Vagina (tissue), 2 donors: ENCODE measurements around the gene PTTG1IP.

Source experiments
- POLR2A ChIP-seq, 2 donors: fragments of 450-650 bp; IDR thresholded peaks; one replicate each; pipeline ENCODE4 v1.6.1; 2017; ENCODE audit warnings: antibody characterized with exemption in 2 of 2, mild to moderate bottlenecking in 2 of 2, moderate library complexity in 2 of 2
- POLR2AphosphoS5 ChIP-seq, 2 donors: sonication (generic); formaldehyde crosslinking; IDR thresholded peaks; one replicate each; pipeline ENCODE4 v1.9.0; 2017; ENCODE audit warnings: antibody characterized with exemption in 2 of 2, mild to moderate bottlenecking in 2 of 2, low read depth in 1 of 2; ENCODE audit not compliant: insufficient read depth in 1 of 2
- TF ChIP-seq, protein P1 (sequence below), 3 experiments: fragments of 450-650 bp in 2 of 3; fragments of 200-600 bp in 1 of 3; sonication (generic) in 1 of 3; IDR thresholded peaks; one replicate each; pipeline ENCODE4 v1.5.1; 2017 to 2019; ENCODE audit warnings: antibody characterized with exemption in 3 of 3, mild to moderate bottlenecking in 2 of 3, moderate library complexity in 2 of 3

DNA sequence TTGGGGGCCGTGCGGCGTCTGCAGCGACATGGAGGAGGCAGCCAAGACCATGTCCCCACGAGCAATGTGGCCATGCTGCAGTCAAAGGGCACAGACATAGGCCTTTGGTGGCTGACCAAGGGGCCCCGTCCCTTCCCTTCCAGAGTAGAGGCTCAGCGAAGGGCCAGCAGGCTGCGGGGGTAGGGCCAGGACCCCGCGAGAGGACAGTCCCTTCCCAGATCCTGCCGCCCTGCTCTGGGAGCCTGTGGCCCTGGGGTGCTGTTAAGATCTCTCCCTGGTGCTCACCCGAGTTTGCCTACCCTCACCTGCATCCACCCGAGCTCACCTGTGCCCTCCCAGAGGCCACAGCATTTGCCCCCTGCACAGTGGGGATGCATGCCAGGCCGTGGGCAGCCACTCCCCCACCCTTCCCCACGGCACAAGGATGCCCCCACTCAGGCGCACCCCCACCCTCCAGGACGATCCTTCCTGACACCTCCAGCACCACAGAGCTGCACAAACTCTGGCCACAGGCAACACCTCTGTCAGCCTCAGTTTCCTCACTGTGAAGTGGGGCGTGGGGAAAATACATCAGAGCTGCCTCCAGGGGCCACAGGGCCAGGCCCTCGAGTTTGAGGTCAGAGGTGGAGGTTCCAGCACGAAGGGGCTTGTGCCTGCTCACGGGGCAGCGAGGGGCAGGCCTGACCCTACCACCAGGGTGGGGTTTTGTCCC, 31.7 kb upstream of the PTTG1IP start:
- TF ChIP-seq, protein P1, sequence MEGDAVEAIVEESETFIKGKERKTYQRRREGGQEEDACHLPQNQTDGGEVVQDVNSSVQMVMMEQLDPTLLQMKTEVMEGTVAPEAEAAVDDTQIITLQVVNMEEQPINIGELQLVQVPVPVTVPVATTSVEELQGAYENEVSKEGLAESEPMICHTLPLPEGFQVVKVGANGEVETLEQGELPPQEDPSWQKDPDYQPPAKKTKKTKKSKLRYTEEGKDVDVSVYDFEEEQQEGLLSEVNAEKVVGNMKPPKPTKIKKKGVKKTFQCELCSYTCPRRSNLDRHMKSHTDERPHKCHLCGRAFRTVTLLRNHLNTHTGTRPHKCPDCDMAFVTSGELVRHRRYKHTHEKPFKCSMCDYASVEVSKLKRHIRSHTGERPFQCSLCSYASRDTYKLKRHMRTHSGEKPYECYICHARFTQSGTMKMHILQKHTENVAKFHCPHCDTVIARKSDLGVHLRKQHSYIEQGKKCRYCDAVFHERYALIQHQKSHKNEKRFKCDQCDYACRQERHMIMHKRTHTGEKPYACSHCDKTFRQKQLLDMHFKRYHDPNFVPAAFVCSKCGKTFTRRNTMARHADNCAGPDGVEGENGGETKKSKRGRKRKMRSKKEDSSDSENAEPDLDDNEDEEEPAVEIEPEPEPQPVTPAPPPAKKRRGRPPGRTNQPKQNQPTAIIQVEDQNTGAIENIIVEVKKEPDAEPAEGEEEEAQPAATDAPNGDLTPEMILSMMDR (IDR thresholded peaks at IDR 0.05), result no peak
- TF ChIP-seq POLR2A (IDR thresholded peaks at IDR 0.05), result no peak
- TF ChIP-seq POLR2AphosphoS5 (IDR thresholded peaks at IDR 0.05; ENCODE audit: insufficient read depth in 1 of 2, low read depth in 1 of 2), result no peak
